Gastroesophageal sphincter (tissue), 4 donors: ENCODE results near the gene SLC4A4. TPM values are rescaled to one million over a fixed set of nuclear protein-coding genes. Genes with fewer than 3 reads are reported as not detected.

Source experiments
- ATAC-seq: fragments of 150-250 bp; one replicate; pipeline ENCODE4 v1.9.1; 2016; ENCODE audit warnings: mild to moderate bottlenecking, moderate library complexity
- H3K27ac ChIP-seq, 4 donors: fragments of 200-600 bp; sonication (generic) in 3 of 4; 1 replicate in 3 of 4; 2 replicates in 1 of 4; pipeline ENCODE4 v1.5.1; 2016 to 2019
- H3K27me3 ChIP-seq: fragments of 200-600 bp; sonication (generic); one replicate; pipeline ENCODE4 v1.5.1; 2019
- H3K36me3 ChIP-seq, 2 donors: fragments of 200-600 bp; sonication (generic); one replicate each; pipeline ENCODE4 v1.5.1; 2019; ENCODE audit warnings: control low read depth in 1 of 2
- H3K4me1 ChIP-seq, 3 donors: fragments of 200-600 bp; sonication (generic); 1 replicate in 2 of 3; 2 replicates in 1 of 3; pipeline ENCODE4 v1.5.1; 2016 to 2019; ENCODE audit warnings: control low read depth in 2 of 3
- H3K4me3 ChIP-seq, 2 donors: fragments of 200-600 bp; sonication (generic); one replicate each; pipeline ENCODE4 v1.5.1; 2019; ENCODE audit warnings: mild to moderate bottlenecking in 1 of 2, moderate library complexity in 1 of 2
- H3K9me3 ChIP-seq, 3 donors: fragments of 200-600 bp; sonication (generic); one replicate each; pipeline ENCODE4 v1.5.1; 2017 to 2019; ENCODE audit warnings: control low read depth in 2 of 3
- CTCF ChIP-seq, 4 experiments: fragments of 200-600 bp in 2 of 4; fragments of 450-650 bp in 2 of 4; sonication (generic) in 1 of 4; IDR thresholded peaks; one replicate each; pipeline ENCODE4 v1.5.1; 2017 to 2019; ENCODE audit warnings: antibody characterized with exemption in 4 of 4, mild to moderate bottlenecking in 2 of 4, moderate library complexity in 2 of 4
- EP300 ChIP-seq: sonication (generic); formaldehyde crosslinking; IDR thresholded peaks from one replicate; pipeline ENCODE4 v1.6.1; 2017; ENCODE audit warnings: antibody characterized with exemption, mild to moderate bottlenecking
- POLR2A ChIP-seq, 2 donors: fragments of 450-650 bp; IDR thresholded peaks; one replicate each; pipeline ENCODE4 v1.6.1; 2017; ENCODE audit warnings: antibody characterized with exemption in 2 of 2, mild to moderate bottlenecking in 2 of 2, moderate library complexity in 1 of 2
- POLR2AphosphoS5 ChIP-seq: sonication (generic); formaldehyde crosslinking; IDR thresholded peaks from one replicate; pipeline ENCODE4 v1.6.1; 2017; ENCODE audit warnings: antibody characterized with exemption
- WGBS, 2 donors: methylation state at CpG; one replicate each; pipeline ENCODE4 v1.1.5; 2018; ENCODE audit warnings: low coverage in 1 of 2; 5-methylcytosine and 5-hydroxymethylcytosine counted together
- total RNA-seq, 4 donors: library from RNA; depleted of rRNA; stranded (reverse); fragments of >200 nt; gene quantifications; one replicate each; pipeline ENCODE4 v1.1.0, GENCODE V29; 2016

Gene SLC4A4
- total RNA-seq, 4 donors from 2014 or later: 3.2 to 5.5 (median 4.4) TPM

- H3K4me3 ChIP-seq: no peak overlapping the region
- ATAC-seq: no peak
- no peaks in the 10 kb centered on the region for H3K9me3 ChIP-seq
- no peak for TF ChIP-seq POLR2AphosphoS5
- no peak for TF ChIP-seq POLR2A (IDR thresholded peaks at IDR 0.05)
- no peak for TF ChIP-seq CTCF (IDR thresholded peaks at IDR 0.05)
- TF ChIP-seq EP300: no peak
- H3K36me3 ChIP-seq: no peaks in the 10 kb centered on the region
- no peaks in the 10 kb centered on the region for H3K4me1 ChIP-seq
- WGBS, 2 donors: 78 to 90% methylated on average over 3 of the region's 3 CpGs
- H3K27me3 ChIP-seq: no peaks in the 10 kb centered on the region
- H3K27ac ChIP-seq: no peak overlapping the region
These were observed 44.2 kb downstream of the SLC4A4 start for GRCh38 chr4:71382900-71383560.

GRCh38 chr4:71383984-71384383, 45.2 kb downstream of the SLC4A4 start:
- no peaks in the 10 kb centered on the region for H3K9me3 ChIP-seq
- no peaks in the 10 kb centered on the region for H3K36me3 ChIP-seq
- no peak overlapping the region for H3K4me3 ChIP-seq
- H3K27me3 ChIP-seq: no peaks in the 10 kb centered on the region
- ATAC-seq: no peak
- H3K4me1 ChIP-seq: peaks cover 0 to under 1% (median 0%) of the 10 kb centered on the region in 3 donors
- H3K27ac ChIP-seq: no peak overlapping the region
- TF ChIP-seq POLR2A (IDR thresholded peaks at IDR 0.05): no peak
- WGBS, 2 donors: 91 to 100% methylated on average over 1 of the region's 1 CpG

GRCh38 chr4:71389149-71389827, 50.5 kb downstream of the SLC4A4 start:
- H3K27ac ChIP-seq: no peak overlapping the region
- H3K4me1 ChIP-seq: peaks cover 0 to 14% (median 0%) of the 10 kb centered on the region in 3 donors
- 37 to 40% methylated on average over 2 of the region's 2 CpGs for WGBS, 2 donors
- no peak overlapping the region for H3K4me3 ChIP-seq
- no peaks in the 10 kb centered on the region for H3K9me3 ChIP-seq
- no peaks in the 10 kb centered on the region for H3K36me3 ChIP-seq
- no peak for ATAC-seq
- TF ChIP-seq POLR2AphosphoS5 (no peak), POLR2A (IDR thresholded peaks at IDR 0.05) (no peak), EP300 (no peak), CTCF (IDR thresholded peaks at IDR 0.05) (no peak)
- no peaks in the 10 kb centered on the region for H3K27me3 ChIP-seq

- ATAC-seq: no peak
- H3K36me3 ChIP-seq: no peaks in the 10 kb centered on the region
- H3K27ac ChIP-seq: no peak overlapping the region
- WGBS, 2 donors: 92 to 100% methylated on average over 3 of the region's 3 CpGs
- no peak overlapping the region for H3K4me3 ChIP-seq
- H3K4me1 ChIP-seq: peaks cover 0 to 14% (median 0%) of the 10 kb centered on the region in 3 donors
- TF ChIP-seq EP300 (no peak), CTCF (IDR thresholded peaks at IDR 0.05) (no peak)
- H3K27me3 ChIP-seq: no peaks in the 10 kb centered on the region
- no peaks in the 10 kb centered on the region for H3K9me3 ChIP-seq
These were observed 53.3 kb downstream of the SLC4A4 start for GRCh38 chr4:71392109-71392508.

GRCh38 chr4:71396382-71396781, 57.6 kb downstream of the SLC4A4 start:
- H3K27me3 ChIP-seq: no peaks in the 10 kb centered on the region
- TF ChIP-seq EP300 (no peak), POLR2A (IDR thresholded peaks at IDR 0.05) (no peak), POLR2AphosphoS5 (no peak), CTCF (IDR thresholded peaks at IDR 0.05) (no peak)
- WGBS, 2 donors: 32 to 56% methylated on average over 1 of the region's 1 CpG
- no peaks in the 10 kb centered on the region for H3K9me3 ChIP-seq
- H3K4me3 ChIP-seq: no peak overlapping the region
- no peak for ATAC-seq
- no peaks in the 10 kb centered on the region for H3K36me3 ChIP-seq
- H3K27ac ChIP-seq: no peak overlapping the region
- H3K4me1 ChIP-seq: no peaks in the 10 kb centered on the region
